Liver (tissue), 9 donors: ENCODE results near the gene NPC2. TPM values are rescaled to one million over a fixed set of nuclear protein-coding genes. Genes with fewer than 3 reads are reported as not detected.

Experiments
- DNase-seq: peaks from one replicate; pipeline ENCODE4 v3.0.0-alpha.2; 2017; ENCODE audit warnings: low spot score
- H3K27ac ChIP-seq, 2 donors: one replicate each; pipeline ENCODE4 v1.7.0; 2013; ENCODE audit warnings: inconsistent platforms in 2 of 2, low read length in 2 of 2, control low read depth in 1 of 2, low read depth in 1 of 2, mild to moderate bottlenecking in 1 of 2
- H3K27me3 ChIP-seq, 4 donors: one replicate each; pipeline versions ENCODE4 v1.6.1 to v1.7.0; 2013; ENCODE audit warnings: low read length in 3 of 4, inconsistent platforms in 1 of 4, mild to moderate bottlenecking in 1 of 4, moderate library complexity in 1 of 4; ENCODE audit not compliant: control insufficient read depth in 4 of 4, insufficient read depth in 4 of 4
- H3K36me3 ChIP-seq, 4 donors: one replicate each; pipeline versions ENCODE4 v1.6.1 to v1.7.0; 2013; ENCODE audit warnings: low read length in 3 of 4, mild to moderate bottlenecking in 3 of 4, low read depth in 1 of 4, moderate library complexity in 1 of 4; ENCODE audit not compliant: control insufficient read depth in 4 of 4, insufficient read depth in 3 of 4
- H3K4me1 ChIP-seq, 4 donors: one replicate each; pipeline versions ENCODE4 v1.6.1 to v1.7.0; 2013; ENCODE audit warnings: low read length in 3 of 4, mild to moderate bottlenecking in 3 of 4, moderate library complexity in 1 of 4; ENCODE audit not compliant: control insufficient read depth in 4 of 4, insufficient read depth in 4 of 4
- H3K4me3 ChIP-seq, 3 donors: one replicate each; pipeline versions ENCODE4 v1.6.1 to v1.7.0; 2013; ENCODE audit warnings: low read length in 3 of 3, control low read depth in 1 of 3, low read depth in 1 of 3, mild to moderate bottlenecking in 1 of 3
- H3K9ac ChIP-seq, 2 donors: one replicate each; pipeline ENCODE4 v1.7.0; 2013; ENCODE audit warnings: low read length in 2 of 2, mild to moderate bottlenecking in 2 of 2, moderate library complexity in 2 of 2, control low read depth in 1 of 2, low read depth in 1 of 2
- H3K9me3 ChIP-seq, 4 donors: one replicate each; pipeline versions ENCODE4 v1.6.1 to v1.7.0; 2013; ENCODE audit warnings: low read length in 3 of 4; ENCODE audit not compliant: control insufficient read depth in 4 of 4
- FOXA1 ChIP-seq: IDR thresholded peaks from 2 replicates; pipeline ENCODE4 v1.6.1; 2016; ENCODE audit warnings: antibody characterized with exemption
- GABPA ChIP-seq, 2 donors: IDR thresholded peaks in 1 of 2; conservative IDR thresholded peaks in 1 of 2; 2 replicates each; pipeline ENCODE4 v1.6.1; 2016; ENCODE audit warnings: antibody characterized with exemption in 2 of 2, mild to moderate bottlenecking in 1 of 2, moderate library complexity in 1 of 2
- HNF4A ChIP-seq, 2 donors: conservative IDR thresholded peaks; 2 replicates each; pipeline ENCODE4 v1.6.1; 2016; ENCODE audit warnings: antibody characterized with exemption in 2 of 2, mild to moderate bottlenecking in 2 of 2
- HNF4G ChIP-seq: IDR thresholded peaks from 2 replicates; pipeline ENCODE4 v1.6.1; 2016; ENCODE audit warnings: antibody characterized with exemption
- JUND ChIP-seq, 2 donors: IDR thresholded peaks; 2 replicates each; pipeline ENCODE4 v1.6.1; 2016; ENCODE audit warnings: antibody characterized with exemption in 2 of 2
- RAD21 ChIP-seq, 2 donors: IDR thresholded peaks; 2 replicates each; pipeline ENCODE4 v1.6.1; 2016; ENCODE audit warnings: antibody characterized with exemption in 2 of 2, mild to moderate bottlenecking in 2 of 2
- RXRA ChIP-seq, 2 donors: IDR thresholded peaks; 2 replicates each; pipeline ENCODE4 v1.6.1; 2017 to 2018; ENCODE audit warnings: antibody characterized with exemption in 2 of 2, mild to moderate bottlenecking in 1 of 2
- TAF1 ChIP-seq: conservative IDR thresholded peaks from 2 replicates; pipeline ENCODE4 v1.6.1; 2016; ENCODE audit warnings: antibody characterized with exemption, mild to moderate bottlenecking
- YY1 ChIP-seq: IDR thresholded peaks from 2 replicates; pipeline ENCODE4 v1.6.1; 2016; ENCODE audit warnings: antibody characterized with exemption, mild to moderate bottlenecking
- WGBS: extraction: QIAGEN DNeasy Blood & Tissue Kit; methylation state at CpG from one replicate; pipeline ENCODE4 v1.1.7; 2013; 5-methylcytosine and 5-hydroxymethylcytosine counted together
- polyA plus RNA-seq, 2 donors: library from polyadenylated mRNA; stranded (reverse) in 1 of 2; unstranded in 1 of 2; fragments of 200-250 nt in 1 of 2; fragments of >200 nt in 1 of 2; fragmentation: Nextera tagmentation in 1 of 2; extraction: Ambion mirVana in 1 of 2; gene quantifications; one replicate each; pipeline versions ENCODE4 v1.2.1 to v1.2.3, GENCODE V29; 2013 to 2015
- total RNA-seq, 2 donors: library from RNA; depleted of rRNA; stranded (reverse); fragments of >200 nt; gene quantifications; one replicate each; pipeline ENCODE4 v1.2.3, GENCODE V29; 2014
- TF ChIP-seq, protein P1 (sequence below): IDR thresholded peaks from 2 replicates; pipeline ENCODE4 v1.6.1; 2016; ENCODE audit warnings: antibody characterized with exemption, mild to moderate bottlenecking
- TF ChIP-seq, protein P2 (sequence below): IDR thresholded peaks from 2 replicates; pipeline ENCODE4 v1.6.1; 2016; ENCODE audit warnings: antibody characterized with exemption
- TF ChIP-seq, protein P3 (sequence below): fragments of 150-350 bp; IDR thresholded peaks from 2 replicates; pipeline ENCODE4 v1.5.1; 2017; ENCODE audit warnings: improper control_type of control experiment, low read depth, low read length; ENCODE audit not compliant: missing input control
- TF ChIP-seq, protein P4 (sequence below): IDR thresholded peaks from 2 replicates; pipeline ENCODE4 v1.6.1; 2016; ENCODE audit warnings: antibody characterized with exemption
- donor health status: healthy.
- donor health status: healthy.
- donor health status: healthy.
- donor health status: healthy.
- donor health status: healthy.

NPC2 gene
- total and polyA plus RNA-seq, 4 donors: 69.7 to 133 (median 105) TPM

DNA sequence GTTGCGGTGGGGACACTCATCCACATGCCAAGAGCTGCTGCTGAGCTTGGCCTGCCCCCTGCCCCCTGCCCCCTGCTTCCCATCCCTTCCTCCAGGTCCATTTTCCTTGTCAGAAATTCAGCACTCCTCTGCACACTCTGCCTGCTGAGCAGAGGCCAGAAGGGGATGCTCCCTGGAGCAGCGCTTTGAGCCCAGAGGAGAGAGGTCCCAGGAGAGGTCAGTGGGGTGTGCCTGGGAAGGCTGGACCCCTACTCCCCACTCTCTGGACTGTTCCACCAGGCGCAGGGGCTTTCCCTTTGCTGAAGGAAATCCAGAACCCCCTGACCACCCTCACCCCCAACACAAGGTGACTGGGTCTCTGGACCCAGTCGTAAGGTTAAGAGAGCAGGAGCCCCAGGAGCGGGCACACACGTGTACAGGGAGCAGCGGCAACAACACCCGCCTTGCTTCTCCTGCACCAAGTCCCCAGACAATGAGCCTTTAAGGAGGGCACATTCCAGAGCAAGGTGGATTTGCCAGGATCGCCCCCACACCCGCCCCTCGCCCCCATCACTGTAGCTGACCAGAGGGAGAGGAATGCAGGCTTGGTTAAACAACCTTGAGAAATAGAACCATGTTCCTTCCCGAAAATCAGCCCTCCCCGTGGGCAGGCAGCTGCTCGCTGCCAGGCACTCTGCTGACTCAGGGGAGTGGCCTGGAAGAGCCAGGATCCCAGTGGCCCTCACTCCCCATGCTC is 31.1 kb upstream of the NPC2 start:
- TF ChIP-seq, protein P1, sequence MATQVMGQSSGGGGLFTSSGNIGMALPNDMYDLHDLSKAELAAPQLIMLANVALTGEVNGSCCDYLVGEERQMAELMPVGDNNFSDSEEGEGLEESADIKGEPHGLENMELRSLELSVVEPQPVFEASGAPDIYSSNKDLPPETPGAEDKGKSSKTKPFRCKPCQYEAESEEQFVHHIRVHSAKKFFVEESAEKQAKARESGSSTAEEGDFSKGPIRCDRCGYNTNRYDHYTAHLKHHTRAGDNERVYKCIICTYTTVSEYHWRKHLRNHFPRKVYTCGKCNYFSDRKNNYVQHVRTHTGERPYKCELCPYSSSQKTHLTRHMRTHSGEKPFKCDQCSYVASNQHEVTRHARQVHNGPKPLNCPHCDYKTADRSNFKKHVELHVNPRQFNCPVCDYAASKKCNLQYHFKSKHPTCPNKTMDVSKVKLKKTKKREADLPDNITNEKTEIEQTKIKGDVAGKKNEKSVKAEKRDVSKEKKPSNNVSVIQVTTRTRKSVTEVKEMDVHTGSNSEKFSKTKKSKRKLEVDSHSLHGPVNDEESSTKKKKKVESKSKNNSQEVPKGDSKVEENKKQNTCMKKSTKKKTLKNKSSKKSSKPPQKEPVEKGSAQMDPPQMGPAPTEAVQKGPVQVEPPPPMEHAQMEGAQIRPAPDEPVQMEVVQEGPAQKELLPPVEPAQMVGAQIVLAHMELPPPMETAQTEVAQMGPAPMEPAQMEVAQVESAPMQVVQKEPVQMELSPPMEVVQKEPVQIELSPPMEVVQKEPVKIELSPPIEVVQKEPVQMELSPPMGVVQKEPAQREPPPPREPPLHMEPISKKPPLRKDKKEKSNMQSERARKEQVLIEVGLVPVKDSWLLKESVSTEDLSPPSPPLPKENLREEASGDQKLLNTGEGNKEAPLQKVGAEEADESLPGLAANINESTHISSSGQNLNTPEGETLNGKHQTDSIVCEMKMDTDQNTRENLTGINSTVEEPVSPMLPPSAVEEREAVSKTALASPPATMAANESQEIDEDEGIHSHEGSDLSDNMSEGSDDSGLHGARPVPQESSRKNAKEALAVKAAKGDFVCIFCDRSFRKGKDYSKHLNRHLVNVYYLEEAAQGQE: no peak
- TF ChIP-seq, protein P2, sequence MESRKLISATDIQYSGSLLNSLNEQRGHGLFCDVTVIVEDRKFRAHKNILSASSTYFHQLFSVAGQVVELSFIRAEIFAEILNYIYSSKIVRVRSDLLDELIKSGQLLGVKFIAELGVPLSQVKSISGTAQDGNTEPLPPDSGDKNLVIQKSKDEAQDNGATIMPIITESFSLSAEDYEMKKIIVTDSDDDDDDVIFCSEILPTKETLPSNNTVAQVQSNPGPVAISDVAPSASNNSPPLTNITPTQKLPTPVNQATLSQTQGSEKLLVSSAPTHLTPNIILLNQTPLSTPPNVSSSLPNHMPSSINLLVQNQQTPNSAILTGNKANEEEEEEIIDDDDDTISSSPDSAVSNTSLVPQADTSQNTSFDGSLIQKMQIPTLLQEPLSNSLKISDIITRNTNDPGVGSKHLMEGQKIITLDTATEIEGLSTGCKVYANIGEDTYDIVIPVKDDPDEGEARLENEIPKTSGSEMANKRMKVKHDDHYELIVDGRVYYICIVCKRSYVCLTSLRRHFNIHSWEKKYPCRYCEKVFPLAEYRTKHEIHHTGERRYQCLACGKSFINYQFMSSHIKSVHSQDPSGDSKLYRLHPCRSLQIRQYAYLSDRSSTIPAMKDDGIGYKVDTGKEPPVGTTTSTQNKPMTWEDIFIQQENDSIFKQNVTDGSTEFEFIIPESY: no peak
- TF ChIP-seq GABPA (IDR thresholded peaks at IDR 0.05 in 1 of 2, conservative IDR thresholded peaks at IDR 0.05 in 1 of 2) (no peak), JUND (IDR thresholded peaks at IDR 0.05) (no peak), RAD21 (IDR thresholded peaks at IDR 0.05) (no peak), HNF4G (no peak), TAF1 (no peak), RXRA (IDR thresholded peaks at IDR 0.05) (no peak), FOXA1 (no peak), YY1 (no peak), HNF4A (conservative IDR thresholded peaks at IDR 0.05) (no peak)
- TF ChIP-seq, protein P3, sequence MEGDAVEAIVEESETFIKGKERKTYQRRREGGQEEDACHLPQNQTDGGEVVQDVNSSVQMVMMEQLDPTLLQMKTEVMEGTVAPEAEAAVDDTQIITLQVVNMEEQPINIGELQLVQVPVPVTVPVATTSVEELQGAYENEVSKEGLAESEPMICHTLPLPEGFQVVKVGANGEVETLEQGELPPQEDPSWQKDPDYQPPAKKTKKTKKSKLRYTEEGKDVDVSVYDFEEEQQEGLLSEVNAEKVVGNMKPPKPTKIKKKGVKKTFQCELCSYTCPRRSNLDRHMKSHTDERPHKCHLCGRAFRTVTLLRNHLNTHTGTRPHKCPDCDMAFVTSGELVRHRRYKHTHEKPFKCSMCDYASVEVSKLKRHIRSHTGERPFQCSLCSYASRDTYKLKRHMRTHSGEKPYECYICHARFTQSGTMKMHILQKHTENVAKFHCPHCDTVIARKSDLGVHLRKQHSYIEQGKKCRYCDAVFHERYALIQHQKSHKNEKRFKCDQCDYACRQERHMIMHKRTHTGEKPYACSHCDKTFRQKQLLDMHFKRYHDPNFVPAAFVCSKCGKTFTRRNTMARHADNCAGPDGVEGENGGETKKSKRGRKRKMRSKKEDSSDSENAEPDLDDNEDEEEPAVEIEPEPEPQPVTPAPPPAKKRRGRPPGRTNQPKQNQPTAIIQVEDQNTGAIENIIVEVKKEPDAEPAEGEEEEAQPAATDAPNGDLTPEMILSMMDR: no peak
- TF ChIP-seq, protein P4, sequence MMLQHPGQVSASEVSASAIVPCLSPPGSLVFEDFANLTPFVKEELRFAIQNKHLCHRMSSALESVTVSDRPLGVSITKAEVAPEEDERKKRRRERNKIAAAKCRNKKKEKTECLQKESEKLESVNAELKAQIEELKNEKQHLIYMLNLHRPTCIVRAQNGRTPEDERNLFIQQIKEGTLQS: no peak
- H3K36me3 ChIP-seq: no peaks in the 10 kb centered on the region
- no peaks in the 10 kb centered on the region for H3K4me1 ChIP-seq
- no peak overlapping the region for H3K27ac ChIP-seq
- H3K9me3 ChIP-seq: no peaks in the 10 kb centered on the region
- H3K4me3 ChIP-seq: no peak overlapping the region
- 73% methylated on average over 14 of the region's 14 CpGs for WGBS
- no peak overlapping the region for H3K9ac ChIP-seq
- H3K27me3 ChIP-seq: no peaks in the 10 kb centered on the region
- no peak for DNase-seq

DNA sequence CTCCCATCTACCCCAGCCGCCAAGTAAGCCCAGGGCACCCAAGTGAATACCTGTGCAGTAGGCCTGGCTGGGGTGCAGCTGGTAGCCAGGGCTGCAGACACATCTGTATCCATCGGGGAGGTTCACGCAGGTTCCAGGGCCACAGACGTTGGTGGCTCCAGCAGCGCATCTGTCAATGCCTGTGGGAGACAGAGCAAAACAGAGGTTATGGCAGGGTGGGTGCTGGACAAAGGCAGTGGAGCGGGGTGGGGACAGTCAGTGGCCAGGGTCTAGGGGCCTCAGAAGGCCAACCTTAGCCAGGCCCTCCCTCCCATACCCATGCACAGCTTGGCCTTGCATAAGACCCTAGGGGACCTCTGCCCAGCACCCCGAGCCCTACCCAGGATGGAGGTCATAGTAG is 29.6 kb upstream of the NPC2 start:
- Histone ChIP-seq H3K36me3 (no peaks in the 10 kb centered on the region), H3K27ac (no peak overlapping the region), H3K27me3 (no peaks in the 10 kb centered on the region), H3K4me3 (no peak overlapping the region), H3K4me1 (no peaks in the 10 kb centered on the region), H3K9ac (no peak overlapping the region), H3K9me3 (no peaks in the 10 kb centered on the region)
- TF ChIP-seq HNF4A (conservative IDR thresholded peaks at IDR 0.05): no peak
- no peak for DNase-seq
- 94% methylated on average over 7 of the region's 7 CpGs for WGBS
